Measurements from ENCODE around the gene RBM10. TPM values are rescaled to one million over a fixed set of nuclear protein-coding genes. Genes with fewer than 3 reads are reported as not detected.

The RBM10 gene
- total and polyA plus RNA-seq, 2 of the 13 experiments (the other 11 are each of a cell fraction or from before 2014, with no cell fraction given): 15.9 to 43.1 TPM

DNA sequence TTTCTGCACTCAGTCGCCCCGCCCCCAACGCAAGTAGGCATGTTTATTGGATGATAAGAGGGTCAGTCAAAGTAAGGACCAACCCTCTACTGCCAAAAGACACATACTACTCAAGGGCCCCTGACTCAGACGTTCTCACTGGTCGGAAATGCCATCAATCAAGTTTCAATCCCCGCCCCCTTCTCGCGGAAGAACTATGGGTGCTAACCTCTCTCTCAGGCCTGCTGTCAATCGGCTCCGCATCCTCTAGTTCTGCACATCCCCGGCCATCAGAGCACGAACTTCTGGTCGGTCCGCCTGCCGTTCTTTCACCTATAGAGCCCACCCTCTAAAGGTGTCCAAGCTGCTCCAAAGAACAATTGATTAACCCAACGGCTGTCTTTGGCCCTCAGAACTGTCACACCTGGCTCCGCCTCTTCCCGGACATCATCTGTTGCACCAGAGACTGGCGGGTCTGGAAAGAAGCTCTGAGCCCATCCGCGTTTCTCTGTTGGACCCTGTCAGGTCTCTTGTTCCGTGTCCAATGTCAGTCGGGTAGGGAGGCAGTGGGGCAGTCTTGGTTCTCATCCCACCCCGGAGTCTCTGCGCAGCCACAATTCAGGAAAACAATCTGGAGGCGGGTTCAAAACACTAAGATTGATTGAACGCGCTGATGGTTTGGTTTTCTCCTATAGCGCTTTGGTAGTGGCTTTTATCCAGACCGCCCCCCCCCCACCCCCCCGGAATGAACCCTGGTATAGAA is 15.7 kb upstream of the RBM10 start (continued):
- TF ChIP-seq NPAS2 (CRISPR knock-in tag; IDR thresholded peaks at IDR 0.05; ENCODE audit: borderline replicate concordance) (no peak), HES4 (CRISPR knock-in tag; IDR thresholded peaks at IDR 0.05; ENCODE audit: borderline replicate concordance) (no peak), ZNF30 (CRISPR knock-in tag; IDR thresholded peaks at IDR 0.05) (no peak), ZSCAN29 (CRISPR knock-in tag; conservative IDR thresholded peaks at IDR 0.05) (no peak), ZNF432 (CRISPR knock-in tag; IDR thresholded peaks at IDR 0.05; ENCODE audit: borderline replicate concordance) (no peak), ZFY (CRISPR knock-in tag; IDR thresholded peaks at IDR 0.05) (peak; percentile 73), HDAC2 (CRISPR knock-in tag; IDR thresholded peaks at IDR 0.05) (0 out of 2 replicates have a peak, but pooled peaks have one; percentile 20), TGIF2 (CRISPR knock-in tag; IDR thresholded peaks at IDR 0.05) (peak; percentile 64; the same call in 1 of the 2 replicates), REXO4 (CRISPR knock-in tag; IDR thresholded peaks at IDR 0.05; ENCODE audit: borderline replicate concordance) (no peak), CBX5 (CRISPR knock-in tag; IDR thresholded peaks at IDR 0.05; ENCODE audit: borderline replicate concordance) (no peak), CC2D1A (CRISPR knock-in tag; IDR thresholded peaks at IDR 0.05) (no peak), ZNF34 (CRISPR knock-in tag; IDR thresholded peaks at IDR 0.05; ENCODE audit: borderline replicate concordance) (no peak), ASH2L (IDR thresholded peaks at IDR 0.05; ENCODE audit: insufficient read length, low read depth, low read length) (peak; percentile 56), AGO1 (IDR thresholded peaks at IDR 0.05; ENCODE audit: low read depth, low read length, poor library complexity, severe bottlenecking) (no peak), SP2 (CRISPR knock-in tag; IDR thresholded peaks at IDR 0.05) (peak; percentile 97), MED1 (CRISPR knock-in tag; IDR thresholded peaks at IDR 0.05) (no peak), ZNF3 (CRISPR knock-in tag; IDR thresholded peaks at IDR 0.05) (no peak), SOX5 (CRISPR knock-in tag; IDR thresholded peaks at IDR 0.05; ENCODE audit: borderline replicate concordance) (no peak), ZSCAN31 (CRISPR knock-in tag; IDR thresholded peaks at IDR 0.05; ENCODE audit: low read depth) (no peak), SOX6 (IDR thresholded peaks at IDR 0.05) (no peak), SOX6 (CRISPR knock-in tag; IDR thresholded peaks at IDR 0.05) (no peak)
- TF ChIP-seq, protein P1, sequence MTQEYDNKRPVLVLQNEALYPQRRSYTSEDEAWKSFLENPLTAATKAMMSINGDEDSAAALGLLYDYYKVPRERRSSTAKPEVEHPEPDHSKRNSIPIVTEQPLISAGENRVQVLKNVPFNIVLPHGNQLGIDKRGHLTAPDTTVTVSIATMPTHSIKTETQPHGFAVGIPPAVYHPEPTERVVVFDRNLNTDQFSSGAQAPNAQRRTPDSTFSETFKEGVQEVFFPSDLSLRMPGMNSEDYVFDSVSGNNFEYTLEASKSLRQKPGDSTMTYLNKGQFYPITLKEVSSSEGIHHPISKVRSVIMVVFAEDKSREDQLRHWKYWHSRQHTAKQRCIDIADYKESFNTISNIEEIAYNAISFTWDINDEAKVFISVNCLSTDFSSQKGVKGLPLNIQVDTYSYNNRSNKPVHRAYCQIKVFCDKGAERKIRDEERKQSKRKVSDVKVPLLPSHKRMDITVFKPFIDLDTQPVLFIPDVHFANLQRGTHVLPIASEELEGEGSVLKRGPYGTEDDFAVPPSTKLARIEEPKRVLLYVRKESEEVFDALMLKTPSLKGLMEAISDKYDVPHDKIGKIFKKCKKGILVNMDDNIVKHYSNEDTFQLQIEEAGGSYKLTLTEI (CRISPR knock-in tag; conservative IDR thresholded peaks at IDR 0.05): no peak
- TF ChIP-seq, protein P2, sequence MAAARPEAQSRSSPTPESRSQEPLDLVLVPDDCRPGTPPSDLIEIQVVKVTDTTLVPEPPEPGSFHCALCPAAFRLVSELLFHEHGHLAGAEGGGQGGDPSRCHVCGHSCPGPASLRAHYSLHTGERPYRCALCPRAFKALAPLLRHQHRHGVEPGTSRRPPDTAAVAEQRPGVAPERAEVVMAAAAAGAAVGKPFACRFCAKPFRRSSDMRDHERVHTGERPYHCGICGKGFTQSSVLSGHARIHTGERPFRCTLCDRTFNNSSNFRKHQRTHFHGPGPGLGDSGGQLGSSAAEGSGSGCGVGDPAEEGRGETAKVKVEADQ (CRISPR knock-in tag; IDR thresholded peaks at IDR 0.05; ENCODE audit: borderline replicate concordance): no peak
- TF ChIP-seq, protein P3, sequence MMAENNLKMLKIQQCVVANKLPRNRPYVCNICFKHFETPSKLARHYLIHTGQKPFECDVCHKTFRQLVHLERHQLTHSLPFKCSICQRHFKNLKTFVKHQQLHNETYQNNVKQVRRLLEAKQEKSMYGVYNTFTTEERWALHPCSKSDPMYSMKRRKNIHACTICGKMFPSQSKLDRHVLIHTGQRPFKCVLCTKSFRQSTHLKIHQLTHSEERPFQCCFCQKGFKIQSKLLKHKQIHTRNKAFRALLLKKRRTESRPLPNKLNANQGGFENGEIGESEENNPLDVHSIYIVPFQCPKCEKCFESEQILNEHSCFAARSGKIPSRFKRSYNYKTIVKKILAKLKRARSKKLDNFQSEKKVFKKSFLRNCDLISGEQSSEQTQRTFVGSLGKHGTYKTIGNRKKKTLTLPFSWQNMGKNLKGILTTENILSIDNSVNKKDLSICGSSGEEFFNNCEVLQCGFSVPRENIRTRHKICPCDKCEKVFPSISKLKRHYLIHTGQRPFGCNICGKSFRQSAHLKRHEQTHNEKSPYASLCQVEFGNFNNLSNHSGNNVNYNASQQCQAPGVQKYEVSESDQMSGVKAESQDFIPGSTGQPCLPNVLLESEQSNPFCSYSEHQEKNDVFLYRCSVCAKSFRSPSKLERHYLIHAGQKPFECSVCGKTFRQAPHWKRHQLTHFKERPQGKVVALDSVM (CRISPR knock-in tag; IDR thresholded peaks at IDR 0.05): no peak
- TF ChIP-seq, protein P4, sequence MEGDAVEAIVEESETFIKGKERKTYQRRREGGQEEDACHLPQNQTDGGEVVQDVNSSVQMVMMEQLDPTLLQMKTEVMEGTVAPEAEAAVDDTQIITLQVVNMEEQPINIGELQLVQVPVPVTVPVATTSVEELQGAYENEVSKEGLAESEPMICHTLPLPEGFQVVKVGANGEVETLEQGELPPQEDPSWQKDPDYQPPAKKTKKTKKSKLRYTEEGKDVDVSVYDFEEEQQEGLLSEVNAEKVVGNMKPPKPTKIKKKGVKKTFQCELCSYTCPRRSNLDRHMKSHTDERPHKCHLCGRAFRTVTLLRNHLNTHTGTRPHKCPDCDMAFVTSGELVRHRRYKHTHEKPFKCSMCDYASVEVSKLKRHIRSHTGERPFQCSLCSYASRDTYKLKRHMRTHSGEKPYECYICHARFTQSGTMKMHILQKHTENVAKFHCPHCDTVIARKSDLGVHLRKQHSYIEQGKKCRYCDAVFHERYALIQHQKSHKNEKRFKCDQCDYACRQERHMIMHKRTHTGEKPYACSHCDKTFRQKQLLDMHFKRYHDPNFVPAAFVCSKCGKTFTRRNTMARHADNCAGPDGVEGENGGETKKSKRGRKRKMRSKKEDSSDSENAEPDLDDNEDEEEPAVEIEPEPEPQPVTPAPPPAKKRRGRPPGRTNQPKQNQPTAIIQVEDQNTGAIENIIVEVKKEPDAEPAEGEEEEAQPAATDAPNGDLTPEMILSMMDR (CRISPR knock-in tag; IDR thresholded peaks at IDR 0.05): no peak

Data from HepG2 (cell line).